HUES48 (cell line): ENCODE results near the gene PRRG1.
"Not testable (repeated sequence)": the region's sequence is repeated elsewhere in the genome, so short reads cannot be mapped to it uniquely, and the experiment has no call there.

ENCODE experiments used
- H3K27ac ChIP-seq: one replicate; pipeline ENCODE4 v1.7.0; 2013; ENCODE audit warnings: low read depth, low read length, inconsistent platforms
- H3K27me3 ChIP-seq: 2 replicates; pipeline ENCODE4 v1.6.1; 2013; ENCODE audit warnings: mild to moderate bottlenecking, low read length; ENCODE audit not compliant: control insufficient read depth, insufficient read depth
- H3K36me3 ChIP-seq: 2 replicates; pipeline ENCODE4 v1.6.1; 2013; ENCODE audit warnings: low read length; ENCODE audit not compliant: control insufficient read depth, insufficient read depth
- H3K4me1 ChIP-seq: 2 replicates; pipeline ENCODE4 v1.6.1; 2013; ENCODE audit warnings: mild to moderate bottlenecking, low read length; ENCODE audit not compliant: control insufficient read depth, insufficient read depth
- H3K4me3 ChIP-seq: 2 replicates; pipeline ENCODE4 v1.5.1; 2013; ENCODE audit warnings: mild to moderate bottlenecking, low read depth, low read length
- H3K9ac ChIP-seq: 2 replicates; pipeline ENCODE4 v1.6.1; 2013; ENCODE audit warnings: mild to moderate bottlenecking, low read depth, low read length, moderate library complexity
- H3K9me3 ChIP-seq: 2 replicates; pipeline ENCODE4 v1.6.1; 2013; ENCODE audit warnings: low read length; ENCODE audit not compliant: control insufficient read depth, insufficient read depth

Gene PRRG1

DNA sequence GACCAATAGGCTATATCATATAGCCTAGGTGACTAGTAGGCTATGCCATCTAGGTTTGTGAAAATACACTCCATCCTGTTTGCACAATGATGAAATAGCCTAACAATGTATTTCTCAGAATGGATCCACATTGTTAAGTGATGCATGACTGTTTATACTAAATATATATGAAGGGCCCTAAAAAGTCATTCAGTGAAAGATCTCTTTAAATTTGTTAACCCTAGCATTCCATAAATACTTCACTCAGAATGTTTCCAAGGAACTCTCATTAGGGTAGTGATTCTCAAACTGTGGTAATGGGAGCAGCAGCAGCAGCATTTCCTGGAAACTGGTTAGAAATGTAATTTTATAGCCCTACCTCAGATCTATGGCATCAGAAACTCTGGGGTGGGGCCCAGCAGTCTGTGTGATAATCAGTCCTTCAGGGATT lies 74.9 kb downstream of the PRRG1 start:
- H3K9me3 ChIP-seq = no peaks in the 10 kb centered on the region; the same call in 1 of the 2 replicates
- H3K4me3 ChIP-seq = no peak overlapping the region
- H3K4me1 ChIP-seq = peaks cover 8% of the 10 kb centered on the region
- H3K9ac ChIP-seq = no peak overlapping the region
- H3K27me3 ChIP-seq = no peaks in the 10 kb centered on the region
- peaks cover 13% of the 10 kb centered on the region for H3K36me3 ChIP-seq
- H3K27ac ChIP-seq = no peak overlapping the region

GRCh38 chrX:37425370-37425769 lies 76.2 kb downstream of the PRRG1 start:
- H3K4me1 ChIP-seq = peaks cover 8% of the 10 kb centered on the region
- H3K4me3 ChIP-seq = no peak overlapping the region
- H3K27me3 ChIP-seq = no peaks in the 10 kb centered on the region
- no peaks in the 10 kb centered on the region; the same call in 1 of the 2 replicates for H3K9me3 ChIP-seq
- no peak overlapping the region for H3K9ac ChIP-seq
- peaks cover 14% of the 10 kb centered on the region for H3K36me3 ChIP-seq
- H3K27ac ChIP-seq = no peak overlapping the region

GRCh38 chrX:37428962-37429361 lies 79.8 kb downstream of the PRRG1 start:
- H3K4me3 ChIP-seq, H3K9ac ChIP-seq, H3K9me3 ChIP-seq, H3K27me3 ChIP-seq, H3K27ac ChIP-seq: not testable (repeated sequence)
- Histone ChIP-seq H3K4me1 (peaks cover 12% of the 10 kb centered on the region), H3K36me3 (peaks cover 19% of the 10 kb centered on the region)

GRCh38 chrX:37434362-37434761 lies 85.2 kb downstream of the PRRG1 start:
- no peaks in the 10 kb centered on the region for H3K27me3 ChIP-seq
- H3K36me3 ChIP-seq = peaks cover 6% of the 10 kb centered on the region; the same call in 1 of the 2 replicates
- H3K9me3 ChIP-seq = no peaks in the 10 kb centered on the region
- no peak overlapping the region for H3K27ac ChIP-seq
- no peak overlapping the region for H3K9ac ChIP-seq
- peaks cover 11% of the 10 kb centered on the region for H3K4me1 ChIP-seq
- no peak overlapping the region for H3K4me3 ChIP-seq

DNA sequence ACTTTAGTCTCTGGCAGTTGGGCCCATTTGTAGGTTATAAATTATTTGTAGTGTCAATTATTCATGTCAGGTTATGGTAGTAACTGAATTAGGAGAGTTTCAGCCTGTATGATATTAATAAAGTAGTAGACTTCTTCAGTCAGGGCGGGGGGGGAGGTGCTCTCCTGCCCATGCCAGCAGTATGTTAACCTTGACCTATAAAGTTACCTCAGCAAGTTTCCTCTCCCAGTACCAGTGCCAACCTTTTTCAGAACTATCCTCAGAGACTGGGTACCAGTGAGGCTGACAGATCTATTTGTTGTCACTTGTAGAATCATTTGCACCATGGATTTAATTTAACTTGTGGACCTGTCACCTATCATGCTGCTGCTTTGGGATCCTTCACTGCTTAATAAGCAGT lies 88.0 kb downstream of the PRRG1 start:
- H3K27ac ChIP-seq = no peak overlapping the region
- H3K4me1 ChIP-seq = peaks cover 11% of the 10 kb centered on the region
- H3K9me3 ChIP-seq = no peaks in the 10 kb centered on the region
- H3K36me3 ChIP-seq = peaks cover 9% of the 10 kb centered on the region
- H3K9ac ChIP-seq = no peak overlapping the region
- no peak overlapping the region for H3K4me3 ChIP-seq
- H3K27me3 ChIP-seq = no peaks in the 10 kb centered on the region

DNA sequence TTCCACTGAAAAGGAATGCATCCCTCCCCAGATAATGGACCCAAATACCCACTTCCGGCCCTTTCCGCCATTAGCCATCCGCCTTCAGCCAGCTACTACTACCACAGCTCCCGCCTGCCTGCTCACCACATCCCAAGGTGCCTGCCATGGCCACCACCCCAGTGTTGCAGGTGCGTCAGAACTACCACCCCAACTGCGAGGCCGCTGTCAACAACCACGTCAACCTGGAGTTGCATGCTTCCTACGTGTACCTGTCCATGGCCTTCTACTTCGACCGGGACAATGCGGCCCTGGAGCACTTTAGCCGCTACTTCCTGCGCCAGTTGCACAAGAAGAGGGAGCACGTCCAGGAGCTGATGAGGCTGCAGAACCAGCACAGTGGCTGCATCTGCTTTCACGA lies 92.2 kb downstream of the PRRG1 start:
- Histone ChIP-seq H3K9me3 (no peaks in the 10 kb centered on the region), H3K27ac (no peak overlapping the region), H3K4me3 (no peak overlapping the region), H3K4me1 (no peaks in the 10 kb centered on the region), H3K36me3 (peaks cover 16% of the 10 kb centered on the region), H3K27me3 (no peaks in the 10 kb centered on the region), H3K9ac (no peak overlapping the region)

- no peaks in the 10 kb centered on the region for H3K27me3 ChIP-seq
- H3K36me3 ChIP-seq = peaks cover 18% of the 10 kb centered on the region
- H3K9ac ChIP-seq = no peak overlapping the region
- H3K4me3 ChIP-seq = no peak overlapping the region
- H3K27ac ChIP-seq = no peak overlapping the region
- H3K4me1 ChIP-seq = no peaks in the 10 kb centered on the region
- H3K9me3 ChIP-seq = no peaks in the 10 kb centered on the region
Measured at GRCh38 chrX:37445182-37445581, 96.0 kb downstream of the PRRG1 start.

DNA sequence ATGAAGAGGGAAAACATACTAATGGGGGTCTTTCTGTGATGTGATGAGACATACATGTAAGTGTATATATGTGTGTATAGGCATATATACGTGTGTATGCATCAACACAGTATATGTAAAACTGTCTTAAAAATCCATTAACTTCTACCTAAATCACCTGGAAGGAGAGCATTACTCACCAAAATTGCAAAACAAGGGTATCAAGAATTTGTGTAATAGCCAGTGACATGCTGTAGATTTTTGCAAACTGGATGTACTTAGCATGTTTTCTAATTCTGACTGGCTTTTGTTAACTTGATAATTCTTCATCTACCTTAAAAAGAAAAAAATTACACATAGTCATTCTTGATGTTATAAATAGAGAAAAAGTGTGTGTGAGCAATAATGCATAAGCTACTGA lies 104.7 kb downstream of the PRRG1 start:
- Histone ChIP-seq H3K9me3 (no peaks in the 10 kb centered on the region), H3K27ac (no peak overlapping the region), H3K27me3 (no peaks in the 10 kb centered on the region), H3K4me3 (no peak overlapping the region), H3K36me3 (peaks cover 7% of the 10 kb centered on the region; the same call in 1 of the 2 replicates), H3K9ac (no peak overlapping the region), H3K4me1 (peaks cover 37% of the 10 kb centered on the region)

GRCh38 chrX:37454537-37455285 lies 105.5 kb downstream of the PRRG1 start:
- Histone ChIP-seq H3K4me1 (peaks cover 37% of the 10 kb centered on the region), H3K4me3 (no peak overlapping the region), H3K36me3 (peaks cover 7% of the 10 kb centered on the region; the same call in 1 of the 2 replicates), H3K9me3 (no peaks in the 10 kb centered on the region), H3K27ac (peak overlapping the region; percentile 11), H3K27me3 (no peaks in the 10 kb centered on the region), H3K9ac (no peak overlapping the region)

DNA sequence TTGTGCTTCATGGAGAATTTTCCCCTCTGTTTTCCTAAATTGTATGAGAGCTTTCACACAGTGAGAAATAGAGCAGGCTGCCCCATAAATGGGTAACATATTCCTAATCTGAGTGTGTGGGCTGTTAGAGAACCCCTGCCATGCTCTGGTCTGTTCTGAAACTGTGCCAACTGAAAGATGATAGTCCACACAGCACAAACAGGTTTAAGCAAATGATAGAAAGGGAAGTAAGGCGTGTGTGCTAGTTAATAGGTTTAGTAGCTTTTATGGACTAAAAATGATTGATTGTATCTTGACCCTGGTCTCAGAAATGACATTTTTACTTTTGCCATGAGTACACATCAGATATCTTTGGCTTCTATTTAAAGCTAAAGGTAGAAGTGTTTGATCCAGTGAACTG lies 106.2 kb downstream of the PRRG1 start:
- Histone ChIP-seq H3K4me3 (no peak overlapping the region), H3K4me1 (peaks cover 37% of the 10 kb centered on the region), H3K27me3 (no peaks in the 10 kb centered on the region), H3K27ac (peak overlapping the region; percentile 11), H3K9ac (no peak overlapping the region), H3K9me3 (no peaks in the 10 kb centered on the region), H3K36me3 (peaks cover 7% of the 10 kb centered on the region; the same call in 1 of the 2 replicates)

GRCh38 chrX:37460285-37460684 lies 111.1 kb downstream of the PRRG1 start:
- not testable (repeated sequence) for H3K27ac ChIP-seq, H3K27me3 ChIP-seq, H3K4me3 ChIP-seq, H3K9ac ChIP-seq, H3K9me3 ChIP-seq, H3K36me3 ChIP-seq
- peaks cover 29% of the 10 kb centered on the region for H3K4me1 ChIP-seq
